ENCODE measurements around the gene G6PC1. TPM values are rescaled to one million over a fixed set of nuclear protein-coding genes. Genes with fewer than 3 reads are reported as not detected.

Gene G6PC1
- total and polyA plus RNA-seq, 2 of the 13 experiments (the other 11 are each of a cell fraction or from before 2014, with no cell fraction given), result 1.7 to 37.9 TPM

- TF ChIP-seq MLXIP (CRISPR knock-in tag; IDR thresholded peaks at IDR 0.05; ENCODE audit: borderline replicate concordance) (peak; percentile 87; the same call in 1 of the 2 replicates), KLF12 (CRISPR knock-in tag; IDR thresholded peaks at IDR 0.05; ENCODE audit: borderline replicate concordance) (no peak; the same call in 1 of the 2 replicates), JUN (CRISPR knock-in tag; IDR thresholded peaks at IDR 0.05) (peak; percentile 6), ZFP62 (CRISPR knock-in tag; IDR thresholded peaks at IDR 0.05) (no peak), PATZ1 (CRISPR knock-in tag; IDR thresholded peaks at IDR 0.05) (peak; percentile 53), AHR (CRISPR knock-in tag; IDR thresholded peaks at IDR 0.05) (peak; percentile 11), MTERF4 (CRISPR knock-in tag; IDR thresholded peaks at IDR 0.05) (peak; percentile 93), ZNF501 (CRISPR knock-in tag; IDR thresholded peaks at IDR 0.05) (no peak), ZNF883 (CRISPR knock-in tag; IDR thresholded peaks at IDR 0.05; ENCODE audit: not compliant biosample characterization) (no peak), MTA1 (CRISPR knock-in tag; IDR thresholded peaks at IDR 0.05; ENCODE audit: borderline replicate concordance) (peak; percentile 79; the same call in 1 of the 2 replicates), NR2F6 (IDR thresholded peaks at IDR 0.05) (peak; percentile 87), NR2F6 (CRISPR knock-in tag; IDR thresholded peaks at IDR 0.05) (peak; percentile 95), KDM3A (CRISPR knock-in tag; IDR thresholded peaks at IDR 0.05; ENCODE audit: low read depth) (peak; percentile 56), NCOA1 (CRISPR knock-in tag; IDR thresholded peaks at IDR 0.05) (0 out of 2 replicates have a peak, but pooled peaks have one; percentile 29), ZNF775 (CRISPR knock-in tag; IDR thresholded peaks at IDR 0.05; ENCODE audit: borderline replicate concordance) (peak; percentile 47; the same call in 1 of the 2 replicates), ATRX (CRISPR knock-in tag; IDR thresholded peaks at IDR 0.05; ENCODE audit: borderline replicate concordance) (no peak), ISL2 (CRISPR knock-in tag; IDR thresholded peaks at IDR 0.05) (0 out of 2 replicates have a peak, but pooled peaks have one; percentile 47), BORCS8-MEF2B (CRISPR knock-in tag; IDR thresholded peaks at IDR 0.05) (peak; percentile 84; the same call in 1 of the 2 replicates)
- TF ChIP-seq, protein P1, sequence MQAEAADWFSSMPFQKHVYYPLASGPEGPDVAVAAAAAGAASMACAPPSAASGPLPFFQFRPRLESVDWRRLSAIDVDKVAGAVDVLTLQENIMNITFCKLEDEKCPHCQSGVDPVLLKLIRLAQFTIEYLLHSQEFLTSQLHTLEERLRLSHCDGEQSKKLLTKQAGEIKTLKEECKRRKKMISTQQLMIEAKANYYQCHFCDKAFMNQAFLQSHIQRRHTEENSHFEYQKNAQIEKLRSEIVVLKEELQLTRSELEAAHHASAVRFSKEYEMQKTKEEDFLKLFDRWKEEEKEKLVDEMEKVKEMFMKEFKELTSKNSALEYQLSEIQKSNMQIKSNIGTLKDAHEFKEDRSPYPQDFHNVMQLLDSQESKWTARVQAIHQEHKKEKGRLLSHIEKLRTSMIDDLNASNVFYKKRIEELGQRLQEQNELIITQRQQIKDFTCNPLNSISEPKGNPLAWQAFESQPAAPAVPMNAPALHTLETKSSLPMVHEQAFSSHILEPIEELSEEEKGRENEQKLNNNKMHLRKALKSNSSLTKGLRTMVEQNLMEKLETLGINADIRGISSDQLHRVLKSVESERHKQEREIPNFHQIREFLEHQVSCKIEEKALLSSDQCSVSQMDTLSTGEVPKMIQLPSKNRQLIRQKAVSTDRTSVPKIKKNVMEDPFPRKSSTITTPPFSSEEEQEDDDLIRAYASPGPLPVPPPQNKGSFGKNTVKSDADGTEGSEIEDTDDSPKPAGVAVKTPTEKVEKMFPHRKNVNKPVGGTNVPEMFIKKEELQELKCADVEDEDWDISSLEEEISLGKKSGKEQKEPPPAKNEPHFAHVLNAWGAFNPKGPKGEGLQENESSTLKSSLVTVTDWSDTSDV (CRISPR knock-in tag; IDR thresholded peaks at IDR 0.05), result no peak
Observed at GRCh38 chr17:42894283-42895184, 6.1 kb upstream of the G6PC1 start (continued).

All from HepG2 (cell line).